GM23248 (cell line): ENCODE data around the gene ST6GALNAC3. TPM values are rescaled to one million over a fixed set of nuclear protein-coding genes. Genes with fewer than 3 reads are reported as not detected.
"Not testable (repeated sequence)": the region's sequence is repeated elsewhere in the genome, so short reads cannot be mapped to it uniquely, and the experiment has no call there.

Experiments
- DNase-seq: peaks from one replicate; pipeline ENCODE4 v3.0.0-alpha.2; 2015
- H2AFZ ChIP-seq: fragments of 200-600 bp; sonication (generic); 2 replicates; pipeline ENCODE4 v1.6.1; 2016; ENCODE audit warnings: antibody characterized with exemption
- H3F3A ChIP-seq: fragments of 200-600 bp; sonication (generic); 2 replicates; pipeline ENCODE4 v1.6.1; 2016; ENCODE audit warnings: mild to moderate bottlenecking, antibody characterized with exemption, mixed run types; ENCODE audit not compliant: insufficient read depth
- H3K27ac ChIP-seq: fragments of 200-600 bp; sonication (generic); 2 replicates; pipeline ENCODE4 v1.5.1; 2016; ENCODE audit warnings: mild to moderate bottlenecking
- H3K27me3 ChIP-seq: fragments of 200-600 bp; sonication (generic); replicated peaks from 2 replicates; pipeline ENCODE4 v1.6.1; 2016; ENCODE audit warnings: mild to moderate bottlenecking; ENCODE audit not compliant: insufficient read depth
- H3K36me3 ChIP-seq: fragments of 200-600 bp; sonication (generic); 2 replicates; pipeline ENCODE4 v1.6.1; 2016; ENCODE audit warnings: low read depth, mild to moderate bottlenecking
- H3K4me1 ChIP-seq: fragments of 200-600 bp; sonication (generic); 2 replicates; pipeline ENCODE4 v1.6.1; 2016; ENCODE audit warnings: mild to moderate bottlenecking; ENCODE audit not compliant: insufficient read depth
- H3K4me2 ChIP-seq: fragments of 200-600 bp; sonication (generic); one replicate; pipeline ENCODE4 v1.6.1; 2016; ENCODE audit warnings: mild to moderate bottlenecking; ENCODE audit not compliant: unreplicated experiment
- H3K4me3 ChIP-seq: fragments of 200-600 bp; sonication (generic); 2 replicates; pipeline ENCODE4 v1.5.1; 2016; ENCODE audit warnings: mild to moderate bottlenecking
- H3K79me2 ChIP-seq: fragments of 200-600 bp; sonication (generic); 2 replicates; pipeline ENCODE4 v1.6.1; 2016; ENCODE audit warnings: mild to moderate bottlenecking; ENCODE audit not compliant: insufficient read depth
- H3K9ac ChIP-seq: fragments of 200-600 bp; sonication (generic); 2 replicates; pipeline ENCODE4 v1.6.1; 2016; ENCODE audit warnings: mild to moderate bottlenecking
- H3K9me2 ChIP-seq: fragments of 200-600 bp; sonication (generic); 2 replicates; pipeline ENCODE4 v1.6.1; 2016; ENCODE audit warnings: mixed run types, mild to moderate bottlenecking, moderate library complexity; ENCODE audit not compliant: insufficient read depth
- H3K9me3 ChIP-seq: fragments of 200-600 bp; sonication (generic); one replicate; pipeline ENCODE4 v1.6.1; 2017; ENCODE audit warnings: low read depth
- H4K20me1 ChIP-seq: fragments of 200-600 bp; sonication (generic); 2 replicates; pipeline ENCODE4 v1.6.0; 2016; ENCODE audit not compliant: insufficient read depth
- EZH2 ChIP-seq: fragments of 200-600 bp; sonication (generic); IDR thresholded peaks from 2 replicates; pipeline ENCODE4 v1.6.1; 2018; ENCODE audit warnings: antibody characterized with exemption, mild to moderate bottlenecking; ENCODE audit not compliant: insufficient read depth, poor library complexity, severe bottlenecking
- EZH2phosphoT487 ChIP-seq: fragments of 200-600 bp; sonication (generic); IDR thresholded peaks from 2 replicates; pipeline ENCODE4 v1.6.1; 2018; ENCODE audit warnings: antibody characterized with exemption, moderate library complexity, mild to moderate bottlenecking, low read depth; ENCODE audit not compliant: insufficient read depth
- whole genome bisulfite sequencing, 2 experiments: methylation state at CpG; one replicate each; pipeline ENCODE4 v1.1.6; 2015 to 2017; ENCODE audit warnings: low lambda C conversion rate in 2 of 2, low coverage in 1 of 2; ENCODE audit errors: missing lambda C conversion rate in 2 of 2; 5-methylcytosine and 5-hydroxymethylcytosine counted together
- in situ Hi-C: fragments of 300-500 bp; cut with MboI; formaldehyde crosslinking; loops from 2 replicates; pipeline ENCODE4 v1.15.0; 2020
- polyA plus RNA-seq: library from polyadenylated mRNA; unstranded; fragments of >200 nt; fragmentation: Nextera tagmentation; extraction: Ambion mirVana; gene quantifications from 2 replicates; pipeline ENCODE4 v1.2.1, GENCODE V29; 2016
- total RNA-seq: library from RNA; depleted of rRNA; stranded (reverse); fragments of >200 nt; shearing (Covaris generic); gene quantifications from 2 replicates; pipeline ENCODE4 v1.2.3, GENCODE V29; 2014

The ST6GALNAC3 gene
- total and polyA plus RNA-seq, 2 experiments from 2014 or later, result not detected

DNA sequence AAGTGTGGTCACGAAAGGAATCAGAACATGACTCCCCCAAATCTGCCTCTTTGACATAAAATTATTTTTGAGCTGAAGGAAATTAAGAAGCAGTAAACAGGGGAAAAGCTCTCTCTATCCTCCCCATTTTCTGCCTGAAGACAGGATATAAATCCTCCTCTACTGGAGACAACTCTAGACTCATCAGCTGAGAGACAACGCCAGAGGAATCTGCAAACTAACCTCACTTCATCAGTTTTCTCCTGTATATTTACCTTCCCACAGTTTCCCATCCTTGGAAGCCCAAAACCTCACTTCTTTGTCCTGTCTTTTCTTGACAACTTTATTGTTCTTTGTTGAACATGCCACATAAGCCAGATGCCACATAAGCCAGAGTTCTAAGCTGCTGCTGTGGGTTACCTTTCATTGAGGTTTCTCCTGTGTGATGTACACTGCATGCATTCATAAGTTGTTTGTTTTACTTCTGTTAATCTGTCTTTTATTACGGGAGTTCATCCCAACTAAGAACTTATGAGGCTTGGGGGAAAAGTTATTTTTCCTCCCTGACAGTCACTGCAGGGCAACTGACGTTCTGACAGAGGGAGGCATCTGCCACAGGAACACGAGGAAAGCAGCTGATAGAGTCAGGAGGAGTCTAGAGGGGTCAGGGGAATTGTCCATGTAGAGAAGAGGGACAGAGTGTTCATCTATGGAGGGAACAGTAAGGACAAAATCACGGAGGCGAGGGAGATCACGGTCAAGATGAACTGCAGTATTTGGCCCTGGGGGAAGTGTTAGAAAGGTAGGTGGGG, 19.2 kb downstream of the ST6GALNAC3 start:
- no peak for DNase-seq
- Histone ChIP-seq H3K4me1 (no peaks in the 10 kb centered on the region), H3K9me3 (no peaks in the 10 kb centered on the region), H3F3A (no peaks in the 10 kb centered on the region), H3K4me3 (no peak overlapping the region), H3K27ac (no peak overlapping the region), H3K9me2 (no peaks in the 10 kb centered on the region), H2AFZ (no peak overlapping the region), H3K27me3 (no peaks in the 10 kb centered on the region), H3K36me3 (no peaks in the 10 kb centered on the region), H4K20me1 (no peaks in the 10 kb centered on the region), H3K79me2 (no peaks in the 10 kb centered on the region), H3K9ac (no peak overlapping the region), H3K4me2 (no peak overlapping the region)
- in situ Hi-C loops, result no loop called here
- TF ChIP-seq EZH2, result no peak
- TF ChIP-seq EZH2phosphoT487, result no peak
- 57 to 58% methylated on average over 8 of the region's 8 CpGs for WGBS, 2 experiments

DNA sequence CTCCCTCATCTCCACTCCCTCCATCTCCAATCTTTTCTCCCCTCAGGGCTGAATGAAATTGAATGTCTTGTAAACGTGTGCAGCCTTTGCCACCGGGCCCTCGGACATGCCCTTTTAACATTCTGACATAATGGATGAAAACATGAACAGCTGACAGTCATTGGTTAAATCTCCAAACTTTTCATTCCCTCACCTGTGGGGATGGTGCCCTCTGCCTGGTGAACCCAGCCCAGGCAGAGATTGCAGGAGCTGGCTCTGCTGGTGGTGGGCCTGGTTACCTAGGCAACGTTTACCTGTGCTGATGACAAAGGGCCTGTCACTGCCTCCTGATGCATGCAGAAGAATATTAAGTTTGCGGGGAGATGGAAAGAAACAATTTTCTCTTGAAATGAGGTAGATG, 21.3 kb downstream of the ST6GALNAC3 start:
- H3K4me1 ChIP-seq, result no peaks in the 10 kb centered on the region
- H3K9ac ChIP-seq, result no peak overlapping the region
- no peak overlapping the region for H3K4me3 ChIP-seq
- no peak overlapping the region for H2AFZ ChIP-seq
- no peaks in the 10 kb centered on the region for H3F3A ChIP-seq
- TF ChIP-seq EZH2phosphoT487, result no peak
- in situ Hi-C loops, result no loop called here
- no peaks in the 10 kb centered on the region for H3K36me3 ChIP-seq
- no peaks in the 10 kb centered on the region for H3K9me2 ChIP-seq
- no peaks in the 10 kb centered on the region for H4K20me1 ChIP-seq
- H3K4me2 ChIP-seq, result no peak overlapping the region
- no peak overlapping the region for H3K27ac ChIP-seq
- WGBS, 2 experiments, result 61 to 66% methylated on average over 5 of the region's 5 CpGs
- no peak for DNase-seq
- H3K27me3 ChIP-seq, result no peaks in the 10 kb centered on the region
- no peaks in the 10 kb centered on the region for H3K79me2 ChIP-seq
- H3K9me3 ChIP-seq, result no peaks in the 10 kb centered on the region

DNA sequence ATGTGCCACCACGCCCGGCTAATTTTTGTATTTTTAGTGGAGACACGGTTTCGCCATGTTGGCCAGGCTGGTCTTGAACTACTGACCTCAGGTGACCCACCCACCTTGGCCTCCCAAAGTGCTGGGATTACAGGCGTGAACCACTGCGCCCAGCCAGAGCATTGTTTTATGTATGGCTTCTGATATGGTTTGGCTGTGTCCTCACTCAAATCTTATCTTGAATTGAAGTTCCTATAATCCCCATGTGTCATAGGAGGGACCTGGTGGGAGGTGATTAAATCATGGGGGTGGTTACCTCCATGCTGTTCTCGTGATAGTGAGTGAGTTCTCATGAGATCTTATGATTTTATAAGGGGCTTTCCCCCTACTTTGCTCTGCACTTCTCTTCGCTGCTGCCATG, 22.5 kb downstream of the ST6GALNAC3 start:
- in situ Hi-C loops, H3K9ac ChIP-seq, DNase-seq, H2AFZ ChIP-seq, H4K20me1 ChIP-seq, H3K27ac ChIP-seq, H3K79me2 ChIP-seq, H3F3A ChIP-seq, H3K4me1 ChIP-seq, H3K9me3 ChIP-seq, H3K4me2 ChIP-seq, H3K9me2 ChIP-seq, H3K4me3 ChIP-seq, H3K27me3 ChIP-seq, H3K36me3 ChIP-seq: not testable (repeated sequence)
- 69 to 76% methylated on average over 8 of the region's 8 CpGs for WGBS, 2 experiments

DNA sequence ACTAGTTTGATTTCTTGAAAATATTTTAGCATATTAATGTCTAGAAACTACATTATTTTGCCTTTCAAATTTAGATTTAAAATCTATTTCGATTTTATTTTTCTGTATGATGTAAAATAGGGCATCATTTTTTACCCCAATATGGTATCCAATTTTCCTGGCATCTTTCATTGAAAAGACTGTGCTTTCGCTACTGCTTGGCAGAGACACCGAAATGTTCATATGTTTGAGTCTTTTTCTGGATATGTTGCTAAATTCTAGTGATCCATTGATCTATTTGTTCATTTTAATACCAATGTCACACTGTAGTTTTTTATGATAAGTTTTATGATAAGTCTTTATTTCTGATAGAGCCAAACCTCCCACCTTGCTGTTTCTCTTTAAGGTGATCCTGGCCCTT, 24.3 kb downstream of the ST6GALNAC3 start:
- in situ Hi-C loops, result no loop called here
- no peak for TF ChIP-seq EZH2phosphoT487
- TF ChIP-seq EZH2, result no peak
- Histone ChIP-seq H3F3A (no peaks in the 10 kb centered on the region), H3K27ac (no peak overlapping the region), H4K20me1 (no peaks in the 10 kb centered on the region), H3K9ac (no peak overlapping the region), H3K79me2 (no peaks in the 10 kb centered on the region), H3K9me2 (no peaks in the 10 kb centered on the region), H3K9me3 (no peaks in the 10 kb centered on the region), H3K4me3 (no peak overlapping the region), H3K4me2 (no peak overlapping the region), H3K27me3 (no peaks in the 10 kb centered on the region), H3K36me3 (no peaks in the 10 kb centered on the region), H3K4me1 (no peaks in the 10 kb centered on the region), H2AFZ (no peak overlapping the region)
- DNase-seq, result no peak
- WGBS, 2 experiments, result 47 to 57% methylated on average over 3 of the region's 3 CpGs

DNA sequence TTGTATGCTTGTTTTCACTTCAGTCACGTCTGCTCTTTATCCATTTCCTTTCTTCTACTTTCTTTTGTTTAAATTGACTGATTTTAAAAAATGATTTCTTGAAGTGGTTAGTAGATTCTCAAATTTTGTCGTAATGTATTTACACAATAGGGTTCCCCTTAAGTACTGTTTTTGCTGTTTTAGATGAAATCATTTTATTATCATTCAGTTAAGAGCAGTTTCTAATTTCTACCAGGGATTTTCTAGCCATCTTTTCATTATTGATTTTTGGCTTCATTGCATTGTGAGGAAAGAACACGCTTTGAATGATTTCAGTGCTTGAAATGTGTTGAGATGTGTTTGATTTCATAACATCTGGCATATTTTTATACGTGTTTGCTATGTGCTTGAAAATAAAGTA, 27.0 kb downstream of the ST6GALNAC3 start:
- no peak overlapping the region for H3K9ac ChIP-seq
- in situ Hi-C loops, result no loop called here
- no peaks in the 10 kb centered on the region for H3K27me3 ChIP-seq
- no peaks in the 10 kb centered on the region for H3K9me3 ChIP-seq
- WGBS, 2 experiments, result 16 to 20% methylated on average over 4 of the region's 4 CpGs
- no peak for DNase-seq
- H4K20me1 ChIP-seq, result no peaks in the 10 kb centered on the region
- H3K4me1 ChIP-seq, result no peaks in the 10 kb centered on the region
- H3K4me2 ChIP-seq, result no peak overlapping the region
- H3K9me2 ChIP-seq, result no peaks in the 10 kb centered on the region
- no peak overlapping the region for H3K4me3 ChIP-seq
- no peaks in the 10 kb centered on the region for H3K79me2 ChIP-seq
- H3K27ac ChIP-seq, result no peak overlapping the region
- H3F3A ChIP-seq, result no peaks in the 10 kb centered on the region
- H3K36me3 ChIP-seq, result no peaks in the 10 kb centered on the region
- no peak for TF ChIP-seq EZH2
- TF ChIP-seq EZH2phosphoT487, result no peak
- H2AFZ ChIP-seq, result no peak overlapping the region
